Astrocyte (in vitro differentiated cells and primary cell): ENCODE results near the gene LEPROT.

Source experiments
- EZH2 ChIP-seq: IDR thresholded peaks from 2 replicates; pipeline ENCODE4 v1.6.1; 2012; ENCODE audit warnings: mild to moderate bottlenecking, low read length, inconsistent platforms; ENCODE audit not compliant: insufficient read depth
- TF ChIP-seq, protein P1 (sequence below): IDR thresholded peaks from 2 replicates; pipeline ENCODE4 v1.5.1; 2011; ENCODE audit warnings: low read depth, mild to moderate bottlenecking, inconsistent platforms, low read length, moderate library complexity; ENCODE audit not compliant: insufficient read depth

DNA sequence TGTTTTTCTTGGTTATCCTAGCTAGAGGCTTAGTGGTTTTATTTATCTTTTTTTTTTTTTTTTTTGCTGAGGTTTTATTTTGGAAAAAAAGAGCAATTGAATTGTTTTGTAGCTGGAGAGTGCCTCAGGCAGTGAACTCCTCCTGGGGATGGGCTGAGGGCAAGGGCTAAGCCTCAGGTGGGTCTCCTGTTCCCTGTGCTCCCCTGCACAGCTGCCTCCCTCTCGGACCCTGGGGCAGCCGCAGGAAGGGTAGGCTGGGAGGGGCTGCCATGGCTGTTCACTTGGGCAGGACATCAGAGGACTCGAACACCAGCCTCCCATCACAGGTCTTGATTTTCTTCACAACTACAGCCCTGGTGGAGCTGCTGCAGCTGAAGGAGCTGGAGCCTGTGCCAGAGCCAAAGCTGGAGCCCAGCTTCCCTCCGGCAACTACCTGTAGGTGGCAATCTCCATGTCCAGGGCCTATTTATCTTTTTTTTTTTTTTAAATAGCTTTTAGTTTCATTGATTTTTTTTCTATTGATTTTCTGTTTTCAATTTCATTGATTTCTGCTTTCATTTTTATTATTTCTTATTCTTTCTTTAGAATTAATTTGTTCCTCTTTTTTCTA is 28.9 kb downstream of the LEPROT start:
- TF ChIP-seq, protein P1, sequence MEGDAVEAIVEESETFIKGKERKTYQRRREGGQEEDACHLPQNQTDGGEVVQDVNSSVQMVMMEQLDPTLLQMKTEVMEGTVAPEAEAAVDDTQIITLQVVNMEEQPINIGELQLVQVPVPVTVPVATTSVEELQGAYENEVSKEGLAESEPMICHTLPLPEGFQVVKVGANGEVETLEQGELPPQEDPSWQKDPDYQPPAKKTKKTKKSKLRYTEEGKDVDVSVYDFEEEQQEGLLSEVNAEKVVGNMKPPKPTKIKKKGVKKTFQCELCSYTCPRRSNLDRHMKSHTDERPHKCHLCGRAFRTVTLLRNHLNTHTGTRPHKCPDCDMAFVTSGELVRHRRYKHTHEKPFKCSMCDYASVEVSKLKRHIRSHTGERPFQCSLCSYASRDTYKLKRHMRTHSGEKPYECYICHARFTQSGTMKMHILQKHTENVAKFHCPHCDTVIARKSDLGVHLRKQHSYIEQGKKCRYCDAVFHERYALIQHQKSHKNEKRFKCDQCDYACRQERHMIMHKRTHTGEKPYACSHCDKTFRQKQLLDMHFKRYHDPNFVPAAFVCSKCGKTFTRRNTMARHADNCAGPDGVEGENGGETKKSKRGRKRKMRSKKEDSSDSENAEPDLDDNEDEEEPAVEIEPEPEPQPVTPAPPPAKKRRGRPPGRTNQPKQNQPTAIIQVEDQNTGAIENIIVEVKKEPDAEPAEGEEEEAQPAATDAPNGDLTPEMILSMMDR, result no peak
- no peak for TF ChIP-seq EZH2
